Renal pelvis (tissue), 4 donors: ENCODE results near the gene IL37. TPM values are rescaled to one million over a fixed set of nuclear protein-coding genes. Genes with fewer than 3 reads are reported as not detected.
A peak's percentile ranks its signal among the peaks of the same experiment; 100 is the strongest.

ENCODE experiments used
- DNase-seq: peaks from one replicate; pipeline ENCODE4 v3.0.0-alpha.2; 2013
- polyA plus RNA-seq, 3 donors: library from polyadenylated mRNA; unstranded; fragments of 120-200 nt; gene quantifications; one replicate each; pipeline ENCODE4 v1.2.1, GENCODE V29; 2013; ENCODE audit not compliant: insufficient read length in 3 of 3

The IL37 gene
- polyA plus RNA-seq, 3 donors: not detected

DNA sequence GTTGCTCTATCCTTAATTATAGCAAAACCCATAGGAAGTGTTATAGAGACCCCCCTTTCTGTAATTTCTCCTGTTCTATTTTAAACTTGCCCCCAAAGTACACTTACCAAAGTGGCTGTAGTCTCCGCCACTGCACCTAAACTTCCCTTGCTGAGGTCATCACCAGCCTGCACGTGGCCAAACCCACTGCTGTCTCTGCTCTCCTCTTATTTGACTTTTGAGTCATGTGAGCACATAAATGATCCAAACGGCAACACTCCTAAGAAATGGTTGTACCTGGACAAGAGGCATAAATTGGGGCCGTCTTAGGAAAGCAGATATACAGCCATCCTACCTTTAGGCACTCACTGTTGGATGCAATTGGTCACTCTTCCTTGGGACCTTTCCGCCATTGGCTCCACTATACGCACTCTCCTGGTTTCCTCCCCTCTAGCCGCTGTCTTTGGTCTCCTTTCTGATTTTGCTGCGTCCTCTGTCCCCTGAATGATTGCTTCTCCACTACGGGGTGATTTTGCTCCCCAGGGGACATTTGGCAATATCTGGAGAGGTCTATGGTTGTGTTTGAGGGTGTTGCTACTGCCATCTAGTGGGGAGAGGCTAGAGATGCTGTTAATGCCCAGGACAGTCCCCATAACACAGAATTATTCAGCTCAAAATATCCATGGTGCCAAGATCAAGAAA is 47.6 kb downstream of the IL37 start:
- peak; percentile 31 for DNase-seq

DNA sequence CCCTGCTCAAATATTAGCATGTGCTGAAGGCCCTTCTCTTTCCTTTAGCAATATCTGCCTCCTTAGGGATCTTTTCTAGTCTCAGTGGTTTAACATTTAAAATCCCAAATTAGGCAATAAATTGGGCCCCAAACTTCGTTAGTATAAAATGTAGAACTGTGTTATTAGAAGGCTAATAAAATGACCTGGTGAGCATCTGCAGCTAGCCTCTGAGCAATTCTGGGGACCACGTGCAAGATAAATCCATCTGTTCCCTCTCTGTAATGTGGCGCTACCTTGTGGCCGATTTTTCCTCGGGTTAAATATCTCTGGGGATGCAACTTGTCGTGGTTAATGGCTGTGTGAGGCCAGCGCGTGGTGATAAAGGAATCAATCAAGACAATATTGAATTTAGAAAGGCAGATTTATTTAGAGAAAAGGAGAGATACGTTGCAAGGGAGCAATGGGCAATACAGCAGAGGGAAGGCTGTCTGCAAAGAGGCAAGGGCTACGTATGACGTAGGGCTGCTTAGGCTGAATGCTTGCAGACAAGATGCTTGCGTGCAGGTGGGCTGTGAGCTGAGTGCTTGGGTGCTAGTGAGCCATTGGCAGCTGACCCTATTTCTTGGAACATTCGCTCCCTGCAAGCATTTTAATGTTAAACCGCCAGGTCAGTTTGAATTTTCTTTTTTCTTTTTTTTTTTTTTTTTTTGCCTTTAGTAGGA is 48.3 kb downstream of the IL37 start:
- DNase-seq: no peak

DNA sequence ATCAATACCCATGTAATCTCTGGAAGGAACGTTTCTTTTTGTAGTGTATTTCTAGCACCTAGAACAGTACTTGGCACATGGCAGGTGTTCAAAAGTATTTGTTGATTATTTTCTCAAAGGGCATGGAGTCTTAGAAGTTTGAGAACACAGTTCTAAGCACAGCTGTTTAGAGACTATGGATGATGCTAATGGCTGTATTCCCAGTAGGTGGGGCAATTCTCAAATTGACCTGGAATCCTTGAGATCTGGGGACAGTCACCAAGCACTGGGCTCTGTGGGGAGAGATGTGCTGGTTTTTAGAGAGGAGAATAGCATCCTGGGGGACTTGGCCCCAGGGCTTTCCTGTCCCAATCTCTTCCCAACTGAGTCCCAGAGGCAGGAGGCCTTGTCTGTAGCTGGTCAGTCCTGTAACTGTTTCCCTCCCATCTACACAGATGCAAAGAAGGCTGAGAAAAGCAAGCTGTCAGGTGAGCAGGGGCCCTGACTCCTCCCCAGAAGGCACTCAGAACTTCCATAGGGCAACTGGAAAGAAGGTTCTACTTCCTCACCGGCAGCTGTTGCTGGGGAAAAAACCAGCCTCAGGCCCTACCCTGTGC is 49.4 kb downstream of the IL37 start:
- DNase-seq: no peak

DNA sequence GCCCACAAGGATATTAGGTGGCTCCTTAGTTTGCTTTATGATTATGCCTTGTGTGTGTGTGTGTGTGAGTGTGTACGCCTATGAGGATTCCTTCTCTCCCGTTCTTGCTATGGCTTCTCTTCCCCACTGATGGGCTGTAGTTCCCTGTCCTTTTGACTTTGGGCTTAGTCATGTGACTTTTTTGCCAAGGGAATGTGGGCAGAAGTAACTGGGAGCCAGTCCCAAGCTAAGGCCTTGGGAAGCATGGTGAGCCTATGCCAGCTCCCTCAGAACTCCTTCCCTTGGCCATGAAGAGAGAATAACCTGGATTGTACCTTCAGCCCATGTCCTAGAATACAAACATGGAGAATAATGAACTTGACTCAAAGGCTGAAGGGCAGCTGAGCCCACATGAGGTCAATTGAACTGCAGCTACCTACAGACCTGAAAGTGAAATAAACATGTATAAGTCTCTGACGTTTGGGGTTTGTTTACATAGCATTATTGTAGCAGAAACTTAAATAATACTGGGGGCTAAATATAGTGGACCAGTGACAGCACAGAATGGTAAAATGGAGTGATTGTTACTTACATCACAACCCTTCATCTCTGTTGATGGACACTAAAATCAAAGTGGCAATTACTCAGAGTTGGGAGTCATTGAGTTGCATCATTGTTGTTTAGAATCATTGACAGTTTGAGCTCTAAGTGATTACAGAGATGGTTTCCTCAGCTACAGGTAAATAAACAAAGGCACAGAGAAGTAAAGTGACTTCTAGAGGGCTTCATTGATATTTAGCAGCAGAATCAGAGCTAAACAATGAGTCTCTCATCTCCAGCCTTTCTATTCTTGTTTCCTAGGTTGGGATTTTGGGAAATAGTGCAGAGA is 51.6 kb downstream of the IL37 start:
- DNase-seq: no peak

DNA sequence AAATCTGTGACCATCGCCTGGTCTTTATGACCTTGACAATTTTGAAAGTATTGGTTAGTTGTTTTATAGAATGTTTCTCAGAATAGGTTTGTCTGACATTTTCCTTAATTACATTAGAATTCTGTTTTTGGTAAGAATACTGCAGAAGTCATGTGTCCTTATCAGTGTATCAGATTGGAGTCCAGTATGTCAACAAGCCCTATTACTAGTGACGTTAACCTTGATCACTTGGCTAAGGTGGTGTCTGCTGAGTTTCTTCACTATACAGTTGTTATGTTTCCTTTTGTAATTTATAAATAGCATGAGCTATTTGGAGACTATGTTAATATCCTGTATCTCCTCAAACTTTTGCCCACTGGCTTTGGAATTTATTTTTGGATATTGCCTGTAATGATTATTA is 56.1 kb downstream of the IL37 start:
- DNase-seq: no peak

Other genes starting within 250 kb of the IL37 start
- 1 to 10 TPM in 1 of 3 donors, under 1 TPM in 1, not detected in 1; 0.34 to 1.4 TPM for gene NT5DC4, start 190.1 kb upstream of the IL37 start, polyA plus RNA-seq
- 10 to 100 TPM; 12.4 to 14.8 (median 12.9) TPM for gene CKAP2L, start 146.6 kb upstream of the IL37 start, polyA plus RNA-seq
- under 1 TPM in 2 of 3 donors, not detected in 1; 0.07 to 0.13 TPM for gene IL1A, start 126.7 kb upstream of the IL37 start, polyA plus RNA-seq
- under 1 TPM; 0.27 to 0.67 (median 0.47) TPM for gene IL1B, start 74.4 kb upstream of the IL37 start, polyA plus RNA-seq
- gene IL36G, start 66.8 kb downstream of the IL37 start, polyA plus RNA-seq: under 1 TPM in 2 of 3 donors, not detected in 1; 0.23 to 0.76 TPM
- gene IL36A, start 94.3 kb downstream of the IL37 start, polyA plus RNA-seq: not detected
- not detected for gene IL36B, start 141.7 kb downstream of the IL37 start, polyA plus RNA-seq
- not detected for gene IL36RN, start 148.0 kb downstream of the IL37 start, polyA plus RNA-seq
- gene IL1F10, start 156.8 kb downstream of the IL37 start, polyA plus RNA-seq: not detected
- 1 to 10 TPM; 2.7 to 3.0 (median 2.9) TPM for gene IL1RN, start 216.4 kb downstream of the IL37 start, polyA plus RNA-seq